GM12878 (cell line): ENCODE data around the gene RPS6KA4. TPM values are rescaled to one million over a fixed set of nuclear protein-coding genes. Genes with fewer than 3 reads are reported as not detected.

ENCODE experiments used
- ATAC-seq: fragments of 200-7000 bp; cut with Tn5 transposase; 3 replicates; pipeline ENCODE4 v1.9.1; 2020; ENCODE audit warnings: mild to moderate bottlenecking, moderate library complexity
- BruUV-seq: library from RNA; stranded (reverse); fragments of 400-500 nt; replicated peaks from 2 replicates; lab custom pipeline; 2021; lab: Mats Ljungman, UMichigan
- CTCF ChIA-PET: fragments of 300-600 bp; sonication (Branson Sonifier 250); formaldehyde crosslinking; extraction: SDS; loops from one replicate; lab custom pipeline; 2021; ENCODE audit warnings: inconsistent platforms; lab: Yijun Ruan, JAX
- POLR2A ChIA-PET: fragments of 350-600 bp; formaldehyde crosslinking; extraction: SDS; loops from one replicate; lab custom pipeline; 2021; ENCODE audit warnings: inconsistent platforms; lab: Charles Lee
- RAD21 ChIA-PET: fragments of 300-600 bp; sonication (Branson Sonifier 250); formaldehyde crosslinking; loops from one replicate; lab custom pipeline; 2023; ENCODE audit warnings: antibody characterized with exemption; ENCODE audit not compliant: unreplicated experiment; lab: Charles Lee
- SMC1A ChIA-PET: fragments of 300-600 bp; sonication (Branson Sonifier 250); formaldehyde crosslinking; loops from one replicate; lab custom pipeline; 2023; ENCODE audit not compliant: unreplicated experiment, uncharacterized antibody; lab: Charles Lee
- DNase-seq: peaks from one replicate; pipeline ENCODE4 v3.0.0-alpha.2; 2011; ENCODE audit warnings: low read depth, low spot score
- FAIRE-seq: peaks from 3 replicates; lab custom pipeline; 2011; peaks lifted over from hg19 to GRCh38; lab: Jason Lieb, UNC
- H2AFZ ChIP-seq: 2 replicates; pipeline ENCODE4 v1.6.0; 2011; ENCODE audit warnings: low read depth, low read length, control low read depth; ENCODE audit not compliant: control insufficient read depth
- H3K27ac ChIP-seq: 2 replicates; pipeline ENCODE4 v1.5.1; 2011; ENCODE audit warnings: control low read depth; ENCODE audit not compliant: control insufficient read depth, insufficient read depth
- H3K27me3 ChIP-seq, 2 experiments: replicated peaks in 1 of 2; 2 replicates each; pipeline versions ENCODE4 v1.6.0 to v1.6.1; 2011; ENCODE audit warnings: low read length in 1 of 2; ENCODE audit not compliant: control insufficient read depth in 2 of 2, insufficient read depth in 2 of 2
- H3K36me3 ChIP-seq, 2 experiments: 2 replicates each; pipeline ENCODE4 v1.5.1; 2011; ENCODE audit warnings: low read length in 1 of 2; ENCODE audit not compliant: control insufficient read depth in 2 of 2, insufficient read depth in 2 of 2
- H3K4me1 ChIP-seq: 2 replicates; pipeline ENCODE4 v1.6.1; 2011; ENCODE audit warnings: mild to moderate bottlenecking, low read length, moderate library complexity, mixed read lengths; ENCODE audit not compliant: control insufficient read depth, insufficient read depth
- H3K4me2 ChIP-seq: 2 replicates; pipeline ENCODE4 v1.6.0; 2011; ENCODE audit warnings: control low read depth; ENCODE audit not compliant: control insufficient read depth, insufficient read depth
- H3K4me3 ChIP-seq: fragments of 200-600 bp; sonication (generic); 2 replicates; pipeline ENCODE4 v1.5.1; 2016
- H3K79me2 ChIP-seq: 2 replicates; pipeline ENCODE4 v1.6.0; 2011; ENCODE audit warnings: low read length; ENCODE audit not compliant: control insufficient read depth, insufficient read depth
- H3K9ac ChIP-seq: 2 replicates; pipeline ENCODE4 v1.8.0; 2011; ENCODE audit warnings: low read length, control low read depth, mixed read lengths; ENCODE audit not compliant: control insufficient read depth, insufficient read depth
- H3K9me3 ChIP-seq: replicated peaks from 3 replicates; pipeline ENCODE4 v1.5.1; 2011; ENCODE audit warnings: mild to moderate bottlenecking, low read length; ENCODE audit not compliant: control insufficient read depth, insufficient read depth
- H4K20me1 ChIP-seq: 2 replicates; pipeline ENCODE4 v1.6.0; 2011; ENCODE audit not compliant: control insufficient read depth, insufficient read depth
- BMI1 ChIP-seq: fragments of 450-650 bp; IDR thresholded peaks from 2 replicates; pipeline ENCODE4 v1.6.1; 2016; ENCODE audit warnings: mild to moderate bottlenecking, moderate library complexity, borderline replicate concordance
- CHD2 ChIP-seq: IDR thresholded peaks from 2 replicates; pipeline ENCODE4 v1.6.1; 2011; ENCODE audit warnings: low read depth, low read length, improper control_type of control experiment, borderline replicate concordance
- KAT2A ChIP-seq: conservative IDR thresholded peaks from 2 replicates; pipeline ENCODE4 v1.6.1; 2011; ENCODE audit warnings: low read depth, low read length; ENCODE audit not compliant: control insufficient read depth
- MYC ChIP-seq: IDR thresholded peaks from 2 replicates; pipeline ENCODE4 v1.6.1; 2011; ENCODE audit warnings: mild to moderate bottlenecking, low read length, moderate library complexity, inconsistent platforms; ENCODE audit not compliant: insufficient read depth, insufficient replicate concordance, insufficient read length, severe bottlenecking
- NFYA ChIP-seq: IDR thresholded peaks from 2 replicates; pipeline ENCODE4 v1.6.1; 2011; ENCODE audit warnings: low read depth, mild to moderate bottlenecking, low read length, improper control_type of control experiment, borderline replicate concordance
- PAX5 ChIP-seq: IDR thresholded peaks from 2 replicates; pipeline ENCODE4 v1.6.1; 2011; ENCODE audit warnings: low read depth, low read length, borderline replicate concordance
- RAD21 ChIP-seq: IDR thresholded peaks from 2 replicates; pipeline ENCODE4 v1.6.1; 2011; ENCODE audit warnings: mild to moderate bottlenecking, low read depth, low read length, moderate library complexity; ENCODE audit not compliant: insufficient read depth
- RUNX3 ChIP-seq: IDR thresholded peaks from 2 replicates; pipeline ENCODE4 v1.6.1; 2012; ENCODE audit warnings: low read length, inconsistent platforms
- TCF3 ChIP-seq: IDR thresholded peaks from 2 replicates; pipeline ENCODE4 v1.6.1; 2012; ENCODE audit warnings: low read depth, mild to moderate bottlenecking, low read length, borderline replicate concordance; ENCODE audit not compliant: insufficient read depth
- ZNF207 ChIP-seq: fragments of 450-650 bp; IDR thresholded peaks from 2 replicates; pipeline ENCODE4 v1.6.1; 2014; ENCODE audit warnings: antibody characterized with exemption, mild to moderate bottlenecking, borderline replicate concordance
- ZNF217 ChIP-seq: fragments of 450-650 bp; IDR thresholded peaks from 2 replicates; pipeline ENCODE4 v1.6.1; 2017; ENCODE audit warnings: antibody characterized with exemption, mild to moderate bottlenecking
- WGBS: methylation state at CpG from one replicate; pipeline ENCODE4 v1.1.6; 2016; ENCODE audit warnings: low lambda C conversion rate; ENCODE audit not compliant: insufficient replicate concordance, insufficient coverage; ENCODE audit errors: missing lambda C conversion rate; 5-methylcytosine and 5-hydroxymethylcytosine counted together
- in situ Hi-C: fragments of 300-500 bp; cut with MboI; formaldehyde crosslinking; loops from 9 replicates; pipeline ENCODE4 v1.14.3; 2018; ENCODE audit warnings: mixed read lengths
- intact Hi-C: fragments of 100-400 bp; cut with micrococcal nuclease; formaldehyde crosslinking; loops from one replicate; pipeline ENCODE4 v1.14.2; 2022; ENCODE audit not compliant: unreplicated experiment
- polyA plus RNA-seq, 11 experiments: library from polyadenylated mRNA; depleted of rRNA in 4 of 11; unstranded in 6 of 11; stranded (reverse) in 5 of 11; fragments of >200 nt; fragmentation: Nextera tagmentation in 4 of 11; fragmentation: Illumina TruSeq in 1 of 11; extraction: Ambion mirVana in 4 of 11; extraction: Trizol in 1 of 11; gene quantifications; 1 replicate in 1 of 11; 2 replicates in 10 of 11; pipeline versions ENCODE4 v1.2.1 to v1.2.3, GENCODE V29; 2011 to 2016; ENCODE audit warnings: inconsistent platforms in 2 of 11, missing spikeins in 2 of 11, low read depth in 1 of 11
- total RNA-seq, 4 experiments: library from RNA; depleted of rRNA in 3 of 4; stranded (reverse); fragments of >200 nt in 3 of 4; fragmentation: Illumina TruSeq in 1 of 4; extraction: Trizol in 1 of 4; gene quantifications; 2 replicates each; pipeline versions ENCODE4 v1.2.1 to v1.2.3, GENCODE V29; 2013 to 2021
- TF ChIP-seq, protein P1 (sequence below): fragments of 450-650 bp; IDR thresholded peaks from 2 replicates; pipeline ENCODE4 v1.6.1; 2018; ENCODE audit warnings: mild to moderate bottlenecking, low read depth, moderate library complexity; ENCODE audit not compliant: partially characterized antibody
- TF ChIP-seq, protein P2 (sequence below): IDR thresholded peaks from 2 replicates; pipeline ENCODE4 v1.6.1; 2012; ENCODE audit warnings: low read depth, low read length, improper control_type of control experiment
- TF ChIP-seq, protein P3 (sequence below): fragments of 450-650 bp; IDR thresholded peaks from 2 replicates; pipeline ENCODE4 v1.6.1; 2017; ENCODE audit warnings: borderline replicate concordance

RPS6KA4 gene
- total and polyA plus RNA-seq, 10 of the 15 experiments (the other 5 are each of a cell fraction or from before 2014, with no cell fraction given): 0.34 to 32.6 (median 11.3) TPM

DNA sequence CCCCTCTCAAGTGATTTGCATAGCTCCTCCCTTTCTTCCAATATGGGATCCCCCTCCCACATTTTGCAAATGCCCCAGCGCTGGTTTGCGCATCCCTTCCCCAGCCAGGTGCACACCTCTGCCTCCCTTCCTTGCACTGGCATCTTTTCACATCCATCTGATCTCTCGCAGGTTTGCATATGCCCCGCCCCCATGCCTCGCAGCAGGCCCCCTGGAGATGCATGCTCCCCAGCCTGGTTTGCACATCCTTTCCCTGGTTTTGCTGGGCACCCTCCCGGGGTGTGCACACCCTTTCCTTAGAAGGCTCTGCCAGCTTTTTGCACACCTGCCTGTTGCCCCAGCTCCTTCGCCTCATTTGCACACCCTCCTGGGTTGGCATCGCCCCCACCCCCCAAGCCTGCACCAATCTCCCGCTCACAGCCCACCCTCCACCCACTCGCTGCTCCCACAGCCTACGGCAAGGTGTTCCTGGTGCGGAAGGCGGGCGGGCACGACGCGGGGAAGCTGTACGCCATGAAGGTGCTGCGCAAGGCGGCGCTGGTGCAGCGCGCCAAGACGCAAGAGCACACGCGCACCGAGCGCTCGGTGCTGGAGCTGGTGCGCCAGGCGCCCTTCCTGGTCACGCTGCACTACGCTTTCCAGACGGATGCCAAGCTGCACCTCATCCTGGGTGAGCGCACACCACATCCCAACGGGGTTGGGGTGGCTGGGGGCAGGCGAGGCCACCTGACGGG is 917 bp downstream of the RPS6KA4 start (continued):
- TF ChIP-seq KAT2A (no peak), ZNF207 (no peak), PAX5 (no peak)
- TF ChIP-seq, protein P1, sequence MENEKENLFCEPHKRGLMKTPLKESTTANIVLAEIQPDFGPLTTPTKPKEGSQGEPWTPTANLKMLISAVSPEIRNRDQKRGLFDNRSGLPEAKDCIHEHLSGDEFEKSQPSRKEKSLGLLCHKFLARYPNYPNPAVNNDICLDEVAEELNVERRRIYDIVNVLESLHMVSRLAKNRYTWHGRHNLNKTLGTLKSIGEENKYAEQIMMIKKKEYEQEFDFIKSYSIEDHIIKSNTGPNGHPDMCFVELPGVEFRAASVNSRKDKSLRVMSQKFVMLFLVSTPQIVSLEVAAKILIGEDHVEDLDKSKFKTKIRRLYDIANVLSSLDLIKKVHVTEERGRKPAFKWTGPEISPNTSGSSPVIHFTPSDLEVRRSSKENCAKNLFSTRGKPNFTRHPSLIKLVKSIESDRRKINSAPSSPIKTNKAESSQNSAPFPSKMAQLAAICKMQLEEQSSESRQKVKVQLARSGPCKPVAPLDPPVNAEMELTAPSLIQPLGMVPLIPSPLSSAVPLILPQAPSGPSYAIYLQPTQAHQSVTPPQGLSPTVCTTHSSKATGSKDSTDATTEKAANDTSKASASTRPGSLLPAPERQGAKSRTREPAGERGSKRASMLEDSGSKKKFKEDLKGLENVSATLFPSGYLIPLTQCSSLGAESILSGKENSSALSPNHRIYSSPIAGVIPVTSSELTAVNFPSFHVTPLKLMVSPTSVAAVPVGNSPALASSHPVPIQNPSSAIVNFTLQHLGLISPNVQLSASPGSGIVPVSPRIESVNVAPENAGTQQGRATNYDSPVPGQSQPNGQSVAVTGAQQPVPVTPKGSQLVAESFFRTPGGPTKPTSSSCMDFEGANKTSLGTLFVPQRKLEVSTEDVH: no peak

DNA sequence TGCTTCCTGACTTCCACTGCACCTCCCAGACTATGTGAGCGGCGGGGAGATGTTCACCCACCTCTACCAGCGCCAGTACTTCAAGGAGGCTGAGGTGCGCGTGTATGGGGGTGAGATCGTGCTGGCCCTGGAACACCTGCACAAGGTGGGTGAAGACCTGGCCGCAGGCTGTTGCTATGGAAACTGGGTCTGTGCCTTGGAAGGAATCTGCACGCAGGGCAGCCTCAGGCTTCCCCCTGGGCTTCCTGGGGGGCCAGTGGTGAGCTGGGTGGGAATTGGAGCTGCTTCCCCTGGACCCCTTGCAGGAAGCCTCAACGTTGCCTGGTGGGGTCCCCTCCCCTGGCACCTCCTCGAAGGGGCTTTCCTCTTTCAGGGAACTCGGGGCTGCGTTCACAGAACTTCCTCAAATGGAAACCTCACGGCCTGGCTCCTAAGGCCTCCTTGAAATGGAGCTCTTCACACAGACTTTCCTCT is 1.5 kb downstream of the RPS6KA4 start:
- H3K27me3 ChIP-seq: no peaks in the 10 kb centered on the region
- H3K79me2 ChIP-seq: peaks cover 21% of the 10 kb centered on the region
- peaks cover 5 to 11% of the 10 kb centered on the region in 2 experiments; a peak in 3 of 4 replicates for H3K36me3 ChIP-seq
- H3K4me3 ChIP-seq: peak overlapping the region; percentile 69
- H3K9ac ChIP-seq: peak overlapping the region; percentile 58
- no peaks in the 10 kb centered on the region for H4K20me1 ChIP-seq
- SMC1A ChIA-PET: interaction anchor here (0.7 to 2.3 kb wide), 8 partner anchors 15 to 293 kb away, joined by 3 to 13 read pairs (median 4); partner anchors contain the start of genes PRDX5 and TRMT112
- intact Hi-C loops (no loop called here), in situ Hi-C loops (no loop called here)
- ATAC-seq (peak; percentile 13), FAIRE-seq (no peak), DNase-seq (no peak)
- no TSS peak for BruUV-seq
- no peaks in the 10 kb centered on the region; the same call in 2 of the 3 replicates for H3K9me3 ChIP-seq
- RAD21 ChIA-PET: interaction anchor here (0.6 to 9.7 kb wide), 7 partner anchors 14 to 1685 kb away, joined by 3 to 176 read pairs (median 4); partner anchors contain the start of genes PRDX5 and TRMT112
- CTCF ChIA-PET: interaction anchor here (0.5 to 3.4 kb wide), 16 partner anchors 16 to 328 kb away, joined by 3 to 31 read pairs (median 4); partner anchors contain the start of genes CCDC88B, PRDX5 and TRMT112
- peak overlapping the region; percentile 65 for H3K27ac ChIP-seq
- H3K4me1 ChIP-seq: peaks cover 36% of the 10 kb centered on the region
- 29% methylated on average over 13 of the region's 13 CpGs for WGBS
- peak overlapping the region; percentile 96 for H3K4me2 ChIP-seq
- POLR2A ChIA-PET: interaction anchor here (0.5 to 2.5 kb wide), 7 partner anchors 12 to 884 kb away, joined by 3 to 14 read pairs (median 3); partner anchors contain the start of genes ESRRA, PRDX5 and TRMT112
- H2AFZ ChIP-seq: peak overlapping the region; percentile 53
- TF ChIP-seq RAD21: no peak
- TF ChIP-seq BMI1: peak; percentile 72; the same call in 1 of the 2 replicates
- TF ChIP-seq CHD2: no peak
- TF ChIP-seq RUNX3: peak; percentile 7; the same call in 1 of the 2 replicates
- TF ChIP-seq, protein P2, sequence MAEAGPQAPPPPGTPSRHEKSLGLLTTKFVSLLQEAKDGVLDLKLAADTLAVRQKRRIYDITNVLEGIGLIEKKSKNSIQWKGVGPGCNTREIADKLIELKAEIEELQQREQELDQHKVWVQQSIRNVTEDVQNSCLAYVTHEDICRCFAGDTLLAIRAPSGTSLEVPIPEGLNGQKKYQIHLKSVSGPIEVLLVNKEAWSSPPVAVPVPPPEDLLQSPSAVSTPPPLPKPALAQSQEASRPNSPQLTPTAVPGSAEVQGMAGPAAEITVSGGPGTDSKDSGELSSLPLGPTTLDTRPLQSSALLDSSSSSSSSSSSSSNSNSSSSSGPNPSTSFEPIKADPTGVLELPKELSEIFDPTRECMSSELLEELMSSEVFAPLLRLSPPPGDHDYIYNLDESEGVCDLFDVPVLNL: no peak
- TF ChIP-seq MYC: no peak
- no peak for TF ChIP-seq ZNF217
- TF ChIP-seq TCF3: no peak
- TF ChIP-seq NFYA: no peak
- TF ChIP-seq, protein P3, sequence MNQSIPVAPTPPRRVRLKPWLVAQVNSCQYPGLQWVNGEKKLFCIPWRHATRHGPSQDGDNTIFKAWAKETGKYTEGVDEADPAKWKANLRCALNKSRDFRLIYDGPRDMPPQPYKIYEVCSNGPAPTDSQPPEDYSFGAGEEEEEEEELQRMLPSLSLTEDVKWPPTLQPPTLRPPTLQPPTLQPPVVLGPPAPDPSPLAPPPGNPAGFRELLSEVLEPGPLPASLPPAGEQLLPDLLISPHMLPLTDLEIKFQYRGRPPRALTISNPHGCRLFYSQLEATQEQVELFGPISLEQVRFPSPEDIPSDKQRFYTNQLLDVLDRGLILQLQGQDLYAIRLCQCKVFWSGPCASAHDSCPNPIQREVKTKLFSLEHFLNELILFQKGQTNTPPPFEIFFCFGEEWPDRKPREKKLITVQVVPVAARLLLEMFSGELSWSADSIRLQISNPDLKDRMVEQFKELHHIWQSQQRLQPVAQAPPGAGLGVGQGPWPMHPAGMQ: no peak
